Measurements from ENCODE around the gene MBD6. TPM values are rescaled to one million over a fixed set of nuclear protein-coding genes. Genes with fewer than 3 reads are reported as not detected.

The MBD6 gene
- total RNA-seq, 4 donors from 2014 or later: 5.5 to 20.3 (median 12.9) TPM

- DNase-seq (no peak), ATAC-seq (no peak)
- in situ Hi-C loops (cut with MboI; ENCODE audit: low sequenced_read_pairs in 4 of 4) (no loop called here), intact Hi-C loops (cut with DNase I; ENCODE audit: low total_unique reads) (no loop called here)
- Histone ChIP-seq H3K4me1 (peaks cover 0 to 4% of the 10 kb centered on the region in 2 donors), H3K9me3 (no peaks in the 10 kb centered on the region), H3K27me3 (no peaks in the 10 kb centered on the region), H3K36me3 (no peaks in the 10 kb centered on the region), H3K4me3 (no peak overlapping the region), H3K27ac (no peak overlapping the region)
- TF ChIP-seq POLR2A (IDR thresholded peaks at IDR 0.05): no peak
- TF ChIP-seq, protein P1, sequence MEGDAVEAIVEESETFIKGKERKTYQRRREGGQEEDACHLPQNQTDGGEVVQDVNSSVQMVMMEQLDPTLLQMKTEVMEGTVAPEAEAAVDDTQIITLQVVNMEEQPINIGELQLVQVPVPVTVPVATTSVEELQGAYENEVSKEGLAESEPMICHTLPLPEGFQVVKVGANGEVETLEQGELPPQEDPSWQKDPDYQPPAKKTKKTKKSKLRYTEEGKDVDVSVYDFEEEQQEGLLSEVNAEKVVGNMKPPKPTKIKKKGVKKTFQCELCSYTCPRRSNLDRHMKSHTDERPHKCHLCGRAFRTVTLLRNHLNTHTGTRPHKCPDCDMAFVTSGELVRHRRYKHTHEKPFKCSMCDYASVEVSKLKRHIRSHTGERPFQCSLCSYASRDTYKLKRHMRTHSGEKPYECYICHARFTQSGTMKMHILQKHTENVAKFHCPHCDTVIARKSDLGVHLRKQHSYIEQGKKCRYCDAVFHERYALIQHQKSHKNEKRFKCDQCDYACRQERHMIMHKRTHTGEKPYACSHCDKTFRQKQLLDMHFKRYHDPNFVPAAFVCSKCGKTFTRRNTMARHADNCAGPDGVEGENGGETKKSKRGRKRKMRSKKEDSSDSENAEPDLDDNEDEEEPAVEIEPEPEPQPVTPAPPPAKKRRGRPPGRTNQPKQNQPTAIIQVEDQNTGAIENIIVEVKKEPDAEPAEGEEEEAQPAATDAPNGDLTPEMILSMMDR (IDR thresholded peaks at IDR 0.05 in 4 of 5, conservative IDR thresholded peaks at IDR 0.05 in 1 of 5): no peak
These were observed 39.2 kb upstream of the MBD6 start for GRCh38 chr12:57483466-57483865.

GRCh38 chr12:57485695-57486094, 36.9 kb upstream of the MBD6 start:
- intact Hi-C loops (cut with DNase I; ENCODE audit: low total_unique reads): no loop called here
- in situ Hi-C loops (cut with MboI; ENCODE audit: low sequenced_read_pairs in 4 of 4): no loop called here
- DNase-seq (no peak), ATAC-seq (no peak)
- Histone ChIP-seq H3K4me3 (no peak overlapping the region), H3K27ac (no peak overlapping the region), H3K27me3 (no peaks in the 10 kb centered on the region), H3K4me1 (peaks cover 10 to 13% of the 10 kb centered on the region in 2 donors), H3K9me3 (no peaks in the 10 kb centered on the region), H3K36me3 (peaks cover 0 to 17% of the 10 kb centered on the region in 2 donors)
- TF ChIP-seq, protein P1 (IDR thresholded peaks at IDR 0.05 in 4 of 5, conservative IDR thresholded peaks at IDR 0.05 in 1 of 5): no peak
- TF ChIP-seq POLR2A (IDR thresholded peaks at IDR 0.05): no peak

DNA sequence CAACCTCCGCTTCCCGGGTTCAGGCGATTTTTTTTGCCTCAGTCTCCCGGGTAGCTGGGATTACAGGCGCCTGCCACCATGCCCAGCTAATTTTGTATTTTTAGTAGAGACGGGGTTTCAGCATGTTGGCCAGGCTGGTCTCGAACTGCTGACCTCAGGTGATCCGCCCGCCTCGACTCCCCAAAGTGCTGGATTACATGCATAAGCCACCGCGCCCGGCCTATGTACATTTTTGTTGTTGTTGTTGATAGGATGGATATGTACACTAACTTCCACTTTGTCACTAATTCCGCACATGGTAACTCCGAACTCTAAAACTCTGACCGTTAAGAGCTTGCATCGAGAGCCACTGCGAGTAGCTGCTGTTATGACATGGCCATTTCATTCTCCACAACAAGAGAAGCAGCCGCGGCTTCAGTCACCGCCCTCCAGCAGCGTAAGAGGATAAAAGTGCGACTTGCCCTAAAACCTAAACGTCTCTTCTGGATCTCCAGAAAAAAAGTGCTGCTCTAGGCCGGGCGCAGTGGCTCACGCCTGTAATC, 35.5 kb upstream of the MBD6 start:
- H3K4me3 ChIP-seq: peak overlapping the region; percentile 74 to 95 (median 76)
- in situ Hi-C loops (cut with MboI; ENCODE audit: low sequenced_read_pairs in 4 of 4) (no loop called here), intact Hi-C loops (cut with DNase I; ENCODE audit: low total_unique reads) (no loop called here)
- H3K27ac ChIP-seq: peak overlapping the region; percentile 83 to 86 (median 84)
- H3K9me3 ChIP-seq: no peaks in the 10 kb centered on the region
- no peak for ATAC-seq
- no peak for TF ChIP-seq POLR2A (IDR thresholded peaks at IDR 0.05)
- TF ChIP-seq, protein P1 (IDR thresholded peaks at IDR 0.05 in 4 of 5, conservative IDR thresholded peaks at IDR 0.05 in 1 of 5): no peak
- no peak for DNase-seq
- H3K4me1 ChIP-seq: peaks cover 10 to 13% of the 10 kb centered on the region in 2 donors
- peaks cover 0 to 29% of the 10 kb centered on the region in 2 donors for H3K36me3 ChIP-seq
- H3K27me3 ChIP-seq: no peaks in the 10 kb centered on the region

DNA sequence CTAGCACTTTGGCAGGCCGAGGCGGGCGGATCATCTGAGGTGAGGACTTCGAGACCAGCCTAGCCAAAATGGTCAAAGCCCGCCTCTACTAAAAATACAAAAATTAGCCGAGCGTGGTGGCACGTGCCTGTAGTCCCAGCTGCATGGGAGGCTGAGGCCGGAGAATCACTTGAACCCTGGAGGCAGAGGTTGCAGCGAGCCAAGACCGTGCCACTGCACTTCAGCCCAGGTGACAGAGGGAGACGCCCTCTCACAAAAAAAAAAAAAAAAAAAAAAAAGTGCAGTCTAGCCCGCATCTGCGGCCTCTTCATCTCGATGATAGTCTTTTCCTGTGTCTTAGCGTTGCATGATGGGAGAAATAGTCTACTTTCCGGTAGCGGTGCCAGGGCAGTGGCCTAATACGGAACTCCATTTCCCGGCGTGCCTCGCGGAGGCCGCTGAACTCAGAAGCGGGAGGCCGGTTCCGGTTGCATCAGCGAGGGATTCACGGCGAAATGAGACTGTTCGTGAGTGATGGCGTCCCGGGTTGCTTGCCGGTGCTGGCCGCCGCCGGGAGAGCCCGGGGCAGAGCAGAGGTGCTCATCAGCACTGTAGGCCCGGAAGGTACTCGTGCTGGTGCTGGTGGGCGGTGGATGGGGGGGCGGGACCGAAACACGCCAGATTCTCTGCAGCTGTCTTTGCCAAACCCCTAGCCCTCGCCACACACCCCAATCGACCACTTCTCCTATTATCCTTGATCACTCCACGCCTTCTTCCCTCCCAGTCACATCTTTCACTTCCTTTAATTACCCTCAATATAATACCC, 34.8 kb upstream of the MBD6 start, which contains the start of gene MARS1:
MARS1 (plus strand) TSS at position 472 of the 805 bp plus-strand sequence; CDS start at position 495, 23 bp downstream.
- ATAC-seq (peak; percentile 100), DNase-seq (peak; percentile 94 to 96)
- no peaks in the 10 kb centered on the region for H3K9me3 ChIP-seq
- TF ChIP-seq, protein P1 (IDR thresholded peaks at IDR 0.05 in 4 of 5, conservative IDR thresholded peaks at IDR 0.05 in 1 of 5): no peak
- peak; percentile 47 to 73 for TF ChIP-seq POLR2A (IDR thresholded peaks at IDR 0.05)
- H3K36me3 ChIP-seq: peaks cover 0 to 35% of the 10 kb centered on the region in 2 donors
- peak within 1 kb of the TSS; percentile 83 to 86 (median 84) for H3K27ac ChIP-seq
- peaks cover 10 to 13% of the 10 kb centered on the region in 2 donors for H3K4me1 ChIP-seq
- intact Hi-C loops (cut with DNase I; ENCODE audit: low total_unique reads): loop anchor here (1.0 to 2.0 kb wide), 2 partner anchors 33 to 59 kb away; partner anchors contain the start of genes DCTN2 and DDIT3
- H3K27me3 ChIP-seq: no peaks in the 10 kb centered on the region
- in situ Hi-C loops (cut with MboI; ENCODE audit: low sequenced_read_pairs in 4 of 4): no loop called here
- H3K4me3 ChIP-seq: peak within 1 kb of the TSS; percentile 74 to 95 (median 76)
